ENCODE results near the gene GABRG3.

GABRG3 gene

GRCh38 chr15:27249046-27249759 lies 278.2 kb downstream of the GABRG3 start:
- DNase-seq (ENCODE audit: low read depth), result no peak

GRCh38 chr15:27249760-27250109 lies 278.8 kb downstream of the GABRG3 start:
- DNase-seq (ENCODE audit: low read depth), result no peak

- DNase-seq (ENCODE audit: low read depth), result no peak
These were observed 279.2 kb downstream of the GABRG3 start for GRCh38 chr15:27250223-27250622.

GRCh38 chr15:27254055-27254454 lies 283.1 kb downstream of the GABRG3 start:
- DNase-seq (ENCODE audit: low read depth), result no peak

- DNase-seq (ENCODE audit: low read depth), result no peak
These were observed 283.8 kb downstream of the GABRG3 start for GRCh38 chr15:27254801-27255200.

GRCh38 chr15:27256446-27256845 lies 285.5 kb downstream of the GABRG3 start:
- DNase-seq (ENCODE audit: low read depth), result no peak

- no peak for DNase-seq (ENCODE audit: low read depth)
These were observed 287.3 kb downstream of the GABRG3 start for GRCh38 chr15:27258287-27258686.

- no peak for DNase-seq (ENCODE audit: low read depth)
These were observed 289.5 kb downstream of the GABRG3 start for GRCh38 chr15:27260523-27260922.

- no peak for DNase-seq (ENCODE audit: low read depth)
These were observed 297.9 kb downstream of the GABRG3 start for GRCh38 chr15:27268923-27269322.

GRCh38 chr15:27271258-27271657 lies 300.3 kb downstream of the GABRG3 start:
- no peak for DNase-seq (ENCODE audit: low read depth)

GRCh38 chr15:27272427-27272826 lies 301.4 kb downstream of the GABRG3 start:
- no peak for DNase-seq (ENCODE audit: low read depth)

GRCh38 chr15:27273506-27273905 lies 302.5 kb downstream of the GABRG3 start:
- DNase-seq (ENCODE audit: low read depth), result no peak

- no peak for DNase-seq (ENCODE audit: low read depth)
These were observed 307.8 kb downstream of the GABRG3 start for GRCh38 chr15:27278761-27279160.

- DNase-seq (ENCODE audit: low read depth), result no peak
These were observed 321.7 kb downstream of the GABRG3 start for GRCh38 chr15:27292641-27293040.

- no peak for DNase-seq (ENCODE audit: low read depth)
These were observed 322.6 kb downstream of the GABRG3 start for GRCh38 chr15:27293607-27294006.

- no peak for DNase-seq (ENCODE audit: low read depth)
These were observed 346.8 kb downstream of the GABRG3 start for GRCh38 chr15:27317736-27318135.

- DNase-seq (ENCODE audit: low read depth), result no peak
These were observed 352.8 kb downstream of the GABRG3 start for GRCh38 chr15:27323801-27324200.

- no peak for DNase-seq (ENCODE audit: low read depth)
These were observed 354.1 kb downstream of the GABRG3 start for GRCh38 chr15:27324886-27325615.

GRCh38 chr15:27327467-27328025 lies 356.6 kb downstream of the GABRG3 start:
- no peak for DNase-seq (ENCODE audit: low read depth)

GRCh38 chr15:27328186-27328585 lies 357.2 kb downstream of the GABRG3 start:
- DNase-seq (ENCODE audit: low read depth), result no peak

GRCh38 chr15:27328608-27329007 lies 357.6 kb downstream of the GABRG3 start:
- DNase-seq (ENCODE audit: low read depth), result no peak

GRCh38 chr15:27330326-27330725 lies 359.3 kb downstream of the GABRG3 start:
- no peak for DNase-seq (ENCODE audit: low read depth)

GRCh38 chr15:27336676-27337075 lies 365.7 kb downstream of the GABRG3 start:
- DNase-seq (ENCODE audit: low read depth), result peak; percentile 25

All from HS-5 (cell line).